CD4-positive, alpha-beta T cell treated with Interleukin-15 for 1 hour (primary cell): ENCODE measurements around the gene MUC13.
"Not testable (repeated sequence)": the region's sequence is repeated elsewhere in the genome, so short reads cannot be mapped to it uniquely, and the experiment has no call there.

Experiments
- DNase-seq: peaks from one replicate; pipeline ENCODE4 v3.0.0-alpha.2; 2020

MUC13 gene, protein sequence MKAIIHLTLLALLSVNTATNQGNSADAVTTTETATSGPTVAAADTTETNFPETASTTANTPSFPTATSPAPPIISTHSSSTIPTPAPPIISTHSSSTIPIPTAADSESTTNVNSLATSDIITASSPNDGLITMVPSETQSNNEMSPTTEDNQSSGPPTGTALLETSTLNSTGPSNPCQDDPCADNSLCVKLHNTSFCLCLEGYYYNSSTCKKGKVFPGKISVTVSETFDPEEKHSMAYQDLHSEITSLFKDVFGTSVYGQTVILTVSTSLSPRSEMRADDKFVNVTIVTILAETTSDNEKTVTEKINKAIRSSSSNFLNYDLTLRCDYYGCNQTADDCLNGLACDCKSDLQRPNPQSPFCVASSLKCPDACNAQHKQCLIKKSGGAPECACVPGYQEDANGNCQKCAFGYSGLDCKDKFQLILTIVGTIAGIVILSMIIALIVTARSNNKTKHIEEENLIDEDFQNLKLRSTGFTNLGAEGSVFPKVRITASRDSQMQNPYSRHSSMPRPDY

DNA sequence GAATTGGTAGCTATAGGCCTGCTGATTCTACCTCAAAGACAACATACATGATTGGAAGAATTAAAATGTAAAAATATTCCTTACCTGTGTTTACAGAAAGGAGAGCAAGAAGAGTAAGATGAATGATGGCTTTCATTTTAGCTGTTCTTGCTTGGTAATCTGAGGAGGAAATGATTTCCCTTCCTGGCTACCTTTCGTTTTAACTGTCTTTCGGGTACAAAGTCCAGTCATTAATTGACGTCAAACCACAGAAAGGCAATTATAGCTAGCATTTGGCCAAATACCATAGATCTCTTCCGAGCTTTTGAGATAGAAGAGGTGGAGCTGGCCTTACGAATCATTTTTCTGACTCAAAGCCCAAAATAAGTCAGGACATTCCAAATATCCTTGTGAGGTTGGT, at the start of gene MUC13:
TSS of gene MUC13 (minus strand) at position 175 of the 400 bp plus-strand sequence. CDS start at position 136, 39 bp downstream.
- DNase-seq = no peak

DNA sequence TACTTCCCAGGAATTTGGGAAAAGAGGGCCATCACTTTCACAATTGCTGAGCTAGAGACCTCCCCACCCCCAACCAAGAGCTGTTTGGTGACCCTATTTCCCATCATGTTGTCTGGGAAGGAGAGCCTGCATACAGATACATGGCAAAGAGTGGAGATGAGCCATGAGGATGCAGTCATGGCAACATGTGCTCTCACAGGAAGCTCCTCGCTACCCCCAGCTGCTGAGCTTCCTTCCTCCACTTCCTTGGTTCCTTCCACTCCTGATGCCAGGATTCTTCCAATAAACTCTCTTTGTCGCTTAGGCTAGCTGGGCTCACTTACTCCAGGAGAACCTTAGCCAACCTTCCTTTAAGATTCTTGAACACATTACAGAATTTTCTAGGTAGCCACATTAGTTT, 48.3 kb upstream of the MUC13 start:
- DNase-seq = no peak

GRCh38 chr3:124981472-124981871, 46.9 kb upstream of the MUC13 start:
- DNase-seq = no peak

DNA sequence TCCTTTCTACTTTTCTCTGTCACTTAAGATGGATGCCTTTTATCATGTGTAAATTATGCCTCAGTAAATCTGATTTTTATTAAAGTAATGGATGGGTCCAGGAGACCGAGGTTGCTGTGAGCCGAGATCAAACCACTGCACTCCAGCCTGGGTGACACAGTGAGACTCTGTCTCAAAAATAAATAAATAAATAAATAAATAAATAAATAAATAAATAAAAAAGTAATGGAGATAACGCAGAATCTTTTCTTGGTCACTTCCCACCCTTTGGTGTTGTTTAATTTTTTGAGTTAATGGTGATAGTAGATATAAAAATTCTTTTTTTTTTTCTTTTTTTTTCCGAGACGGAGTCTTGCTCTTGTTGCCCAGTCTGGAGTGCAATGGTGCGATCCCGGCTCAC, 44.1 kb upstream of the MUC13 start:
- no peak for DNase-seq

- no peak for DNase-seq
These were observed 41.8 kb upstream of the MUC13 start for GRCh38 chr3:124976383-124976782.

GRCh38 chr3:124974691-124975090, 40.1 kb upstream of the MUC13 start:
- no peak for DNase-seq

DNA sequence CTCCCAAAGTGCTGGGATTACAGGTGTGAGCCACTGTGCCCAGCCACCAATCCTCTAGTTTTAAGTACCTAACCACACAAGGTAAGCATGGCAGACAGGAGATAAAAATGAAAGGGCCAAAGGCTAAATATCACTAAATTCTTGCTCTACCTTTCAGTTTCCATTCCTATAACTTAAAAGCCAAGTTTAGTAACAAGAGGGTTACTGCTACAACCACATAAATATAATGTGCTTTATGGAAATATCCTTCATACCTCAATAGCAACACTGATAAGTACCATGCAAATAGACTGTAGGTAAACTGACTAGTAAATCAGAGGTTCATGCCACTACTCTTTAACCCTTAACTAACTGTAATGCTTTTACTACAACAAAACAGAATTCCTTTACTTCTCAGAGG, 38.7 kb upstream of the MUC13 start:
- no peak for DNase-seq

- no peak for DNase-seq
These were observed 37.9 kb upstream of the MUC13 start for GRCh38 chr3:124972457-124972856.

- no peak for DNase-seq
These were observed 35.6 kb upstream of the MUC13 start for GRCh38 chr3:124969963-124970722.

GRCh38 chr3:124969190-124969589, 34.6 kb upstream of the MUC13 start:
- no peak for DNase-seq

DNA sequence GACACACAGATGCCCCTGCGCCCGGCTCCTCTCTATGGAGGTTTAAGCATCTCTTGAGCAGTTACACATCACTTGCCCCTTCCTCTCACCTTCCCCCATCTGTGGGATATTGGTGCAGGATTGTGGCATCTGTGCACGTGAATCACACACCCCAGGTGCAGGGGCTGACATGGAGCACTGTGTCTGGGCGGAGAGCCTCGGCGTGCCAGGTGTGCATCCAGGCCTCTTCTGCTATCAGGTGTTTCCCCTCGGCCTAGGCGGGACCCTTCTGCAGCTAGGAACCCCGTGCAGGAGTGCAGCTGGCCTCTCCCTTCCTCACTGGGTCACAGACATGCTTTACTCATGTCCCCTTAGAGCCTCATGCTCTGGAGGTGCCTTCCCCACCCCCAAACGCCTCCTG, 33.4 kb upstream of the MUC13 start:
- DNase-seq = no peak

DNA sequence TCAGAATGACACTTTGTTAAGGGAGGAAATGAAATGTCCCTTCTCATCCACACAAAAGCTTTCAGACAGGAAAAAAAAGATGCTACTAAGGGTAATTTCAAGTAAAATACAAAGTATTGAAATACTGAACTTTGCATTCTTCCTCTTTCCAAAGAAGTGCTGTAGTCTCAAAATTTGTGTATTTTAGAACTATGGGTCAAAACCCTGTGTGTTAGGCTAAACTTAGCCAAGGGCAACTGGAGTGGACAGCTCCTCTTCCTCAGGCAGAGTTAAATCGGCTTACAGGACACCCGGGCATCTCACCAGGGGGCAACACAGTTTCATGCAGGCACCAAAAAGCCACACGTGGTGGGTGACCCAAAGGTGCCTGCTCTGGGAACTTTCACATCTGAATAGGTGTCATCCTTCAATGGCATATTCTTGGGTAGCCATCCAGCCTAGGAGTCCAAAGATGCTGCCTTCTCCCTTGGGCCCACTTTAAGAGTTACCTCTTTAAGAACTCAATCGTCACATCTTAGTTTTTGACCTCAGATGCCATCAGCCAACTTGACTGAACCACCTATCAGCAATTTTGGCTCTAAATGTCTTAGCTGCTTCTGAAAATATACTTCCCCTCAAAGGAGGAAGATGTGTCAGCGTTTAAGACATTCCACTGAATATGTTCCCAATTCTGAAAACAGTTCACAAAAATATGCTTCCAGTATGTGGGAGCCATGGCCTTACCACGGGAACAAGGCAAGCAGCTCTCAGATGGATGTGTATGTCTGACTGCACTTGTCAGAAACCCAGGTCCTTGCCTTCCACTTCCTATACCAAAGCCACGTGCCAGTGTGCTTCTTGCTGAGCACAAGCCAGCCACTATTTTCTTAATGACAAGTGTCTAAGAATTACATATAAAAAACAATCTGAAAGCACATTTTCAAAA, 32.2 kb upstream of the MUC13 start:
- no peak for DNase-seq

GRCh38 chr3:124965413-124965812, 30.9 kb upstream of the MUC13 start:
- no peak for DNase-seq

DNA sequence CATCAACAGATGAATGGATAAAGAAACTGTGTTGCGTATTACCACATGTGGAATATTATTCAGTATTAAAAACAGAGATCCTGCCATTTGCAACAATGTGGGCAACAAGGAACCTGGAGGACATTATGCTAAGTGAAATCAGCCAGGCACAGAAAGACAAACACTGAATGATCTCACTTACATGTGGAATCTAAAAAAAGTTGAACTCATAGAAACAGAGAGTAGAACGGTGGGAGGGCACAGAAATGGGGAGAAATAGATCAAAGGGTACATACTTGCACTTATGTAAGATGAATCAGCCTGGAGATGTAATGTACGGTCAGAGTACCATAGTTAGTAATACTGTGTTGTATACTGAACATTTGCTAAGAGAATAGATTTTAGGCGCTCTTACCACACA, 29.8 kb upstream of the MUC13 start:
- no peak for DNase-seq

DNA sequence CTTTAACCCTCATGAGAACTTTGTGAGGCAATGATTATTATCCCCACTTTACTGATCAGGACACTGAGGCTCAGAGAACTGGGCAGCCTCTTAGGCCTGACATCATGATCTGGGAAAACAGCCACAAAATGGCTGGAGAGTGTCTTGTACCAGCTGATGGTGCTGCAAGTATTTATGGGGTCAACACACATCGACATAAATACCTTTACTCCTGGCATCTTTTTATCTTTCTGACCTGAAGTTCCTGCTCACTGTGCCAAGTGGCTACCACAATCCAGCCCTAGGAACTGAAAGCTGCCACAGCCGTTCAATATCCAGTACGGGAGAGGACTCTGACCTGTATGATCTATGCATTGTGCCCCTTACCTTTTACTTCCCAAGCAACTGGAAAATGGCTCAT, 29.2 kb upstream of the MUC13 start:
- DNase-seq = no peak

DNA sequence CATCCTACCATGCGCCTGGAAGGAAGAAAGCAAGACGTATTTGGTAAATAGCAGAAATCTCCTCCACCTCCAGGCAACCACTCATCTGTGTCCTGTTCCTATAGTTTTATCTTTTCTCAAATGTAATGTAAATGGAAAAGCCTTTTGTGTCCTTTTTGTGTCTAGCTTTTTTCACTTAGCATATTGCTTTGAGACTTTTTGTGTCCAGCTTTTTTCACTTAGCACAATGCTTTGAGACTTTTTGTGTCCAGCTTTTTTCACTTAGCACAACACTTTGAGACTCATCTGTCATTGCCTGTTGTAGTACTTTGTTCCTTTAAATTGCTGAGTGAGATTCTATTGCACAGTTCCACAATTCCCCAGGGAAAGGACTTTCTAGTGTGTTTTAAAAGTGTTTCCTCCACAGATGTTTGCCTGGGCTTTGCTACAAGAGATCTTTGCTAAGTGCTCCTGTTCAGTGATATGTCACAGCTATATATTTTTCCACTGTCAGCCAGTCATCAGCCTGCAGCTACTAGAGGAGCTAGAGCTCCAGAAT, 27.9 kb upstream of the MUC13 start:
- DNase-seq = no peak

DNA sequence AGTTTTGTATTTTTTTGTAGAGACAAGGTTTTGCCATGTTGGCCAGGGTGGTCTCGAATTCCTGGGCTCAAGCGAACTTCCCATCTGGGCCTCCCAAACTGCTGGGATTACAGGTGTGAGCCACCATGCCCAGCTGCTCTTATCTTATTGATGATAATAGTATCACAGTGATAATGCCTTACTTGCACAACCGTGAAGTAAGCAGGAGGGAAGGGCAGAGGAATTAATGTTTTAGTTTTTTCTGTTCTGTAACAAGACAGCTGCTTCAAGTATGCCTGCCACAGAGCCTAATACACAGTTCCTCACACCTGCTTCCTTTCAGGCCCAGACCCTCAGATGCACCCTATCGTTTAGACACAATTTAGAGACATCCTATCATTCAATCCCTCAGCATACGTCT, 26.1 kb upstream of the MUC13 start:
- no peak for DNase-seq

DNA sequence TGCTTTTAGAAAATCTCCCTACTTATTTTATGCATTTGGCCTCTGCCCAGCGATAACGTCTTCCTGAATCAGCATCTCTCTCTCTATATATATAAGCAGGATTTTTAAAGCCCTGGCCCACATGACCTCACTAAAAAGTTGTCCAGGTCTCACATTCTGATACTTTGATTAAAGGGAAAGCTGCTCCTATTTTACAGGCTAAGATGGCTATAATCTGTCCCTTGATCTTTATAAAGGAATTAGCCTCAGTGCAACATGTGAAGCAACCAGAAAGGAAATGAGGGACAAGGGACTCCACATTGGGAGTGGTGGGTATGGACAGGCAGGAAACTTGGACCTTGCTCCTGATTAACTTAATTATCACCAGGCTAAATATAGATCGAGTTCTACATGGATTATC, 25.6 kb upstream of the MUC13 start:
- DNase-seq = no peak

GRCh38 chr3:124957951-124958350, 23.4 kb upstream of the MUC13 start:
- DNase-seq = not testable (repeated sequence)

- no peak for DNase-seq
These were observed 17.8 kb upstream of the MUC13 start for GRCh38 chr3:124952282-124952855.

DNA sequence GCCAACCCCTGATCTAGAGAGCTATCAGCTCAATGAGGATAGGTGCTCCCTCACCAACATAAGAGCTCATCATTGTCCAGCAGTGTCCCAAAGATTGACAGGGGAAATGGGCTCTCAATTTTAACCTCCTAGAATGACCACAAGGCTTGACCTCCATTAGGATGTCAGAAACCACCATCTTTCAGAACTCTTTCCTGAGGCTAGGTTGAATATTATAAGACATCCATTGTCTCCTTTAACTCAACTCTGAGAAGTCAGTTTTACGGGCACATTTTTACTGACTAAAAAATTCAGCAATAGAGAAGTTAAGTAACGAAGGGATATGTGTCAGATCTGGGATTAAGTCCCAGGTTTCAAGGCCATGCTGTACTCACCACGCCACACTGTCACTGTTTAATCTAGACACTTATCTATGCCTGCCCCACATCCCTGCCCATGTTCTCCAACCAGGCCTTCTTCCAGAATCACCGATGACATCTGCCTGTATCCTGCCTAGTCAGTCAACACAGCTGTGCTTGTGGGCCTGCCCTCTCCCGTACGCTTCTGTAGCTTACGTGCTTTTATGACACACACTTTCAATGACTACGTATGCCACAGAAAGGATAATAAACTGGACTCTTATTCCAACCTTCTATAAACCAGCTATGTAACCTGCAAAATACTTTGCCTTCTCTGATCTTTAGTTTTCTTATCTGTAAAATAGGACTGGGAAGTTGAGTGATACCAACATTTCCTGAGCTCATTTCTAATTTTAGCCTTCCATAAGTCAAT, 17.1 kb upstream of the MUC13 start:
- no peak for DNase-seq

DNA sequence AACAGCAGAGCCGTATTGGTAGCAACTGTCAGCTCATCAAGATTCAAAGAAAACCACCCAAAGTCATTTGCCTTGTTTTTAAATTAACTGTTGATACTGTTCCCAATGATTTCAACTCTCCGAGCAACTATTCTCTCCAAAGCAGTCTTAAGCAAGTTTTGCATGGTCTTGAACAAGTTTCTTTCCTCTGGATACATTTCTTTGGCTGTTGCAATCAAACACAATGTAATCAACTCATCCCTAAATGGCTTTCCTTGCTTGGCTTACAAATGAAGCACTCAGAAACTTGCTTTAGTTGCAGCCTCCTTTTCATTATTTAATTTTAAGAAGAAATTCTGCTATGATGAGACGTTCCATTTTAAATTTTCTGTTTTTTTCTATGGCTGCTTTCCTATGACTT, 15.5 kb upstream of the MUC13 start:
- no peak for DNase-seq
